Esophagus squamous epithelium (tissue), 5 donors: ENCODE results near the gene GMIP. TPM values are rescaled to one million over a fixed set of nuclear protein-coding genes. Genes with fewer than 3 reads are reported as not detected.
"Not testable (repeated sequence)": the region's sequence is repeated elsewhere in the genome, so short reads cannot be mapped to it uniquely, and the experiment has no call there.

Experiments used
- DNase-seq: peaks from one replicate; lab custom pipeline; 2025; lab: John Stamatoyannopoulos, UW
- H3K27ac ChIP-seq, 4 donors: fragments of 200-600 bp; sonication (generic); one replicate each; pipeline ENCODE4 v1.5.1; 2016 to 2019; ENCODE audit warnings: mild to moderate bottlenecking in 1 of 4
- H3K27me3 ChIP-seq, 4 donors: fragments of 200-600 bp; sonication (generic); 1 replicate in 3 of 4; 2 replicates in 1 of 4; pipeline versions ENCODE4 v1.5.1 to v1.6.0; 2017 to 2021; ENCODE audit warnings: antibody characterized with exemption in 1 of 4
- H3K36me3 ChIP-seq, 3 donors: fragments of 200-600 bp; sonication (generic); one replicate each; pipeline ENCODE4 v1.5.1; 2016 to 2019
- H3K4me1 ChIP-seq, 3 donors: fragments of 200-600 bp; sonication (generic); one replicate each; pipeline ENCODE4 v1.5.1; 2017 to 2019
- H3K4me3 ChIP-seq, 4 donors: fragments of 200-600 bp; sonication (generic); 1 replicate in 3 of 4; 2 replicates in 1 of 4; pipeline ENCODE4 v1.5.1; 2016 to 2019; ENCODE audit warnings: mild to moderate bottlenecking in 2 of 4, moderate library complexity in 1 of 4
- H3K9me3 ChIP-seq, 3 donors: fragments of 200-600 bp; sonication (generic); one replicate each; pipeline ENCODE4 v1.5.1; 2016 to 2019
- CTCF ChIP-seq, 6 experiments: fragments of 450-650 bp in 4 of 6; fragments of 200-600 bp in 2 of 6; sonication (generic) in 2 of 6; IDR thresholded peaks; one replicate each; pipeline ENCODE4 v1.5.1; 2016 to 2019; ENCODE audit warnings: antibody characterized with exemption in 6 of 6, mild to moderate bottlenecking in 4 of 6, moderate library complexity in 4 of 6
- POLR2A ChIP-seq, 4 donors: fragments of 450-650 bp; IDR thresholded peaks; one replicate each; pipeline ENCODE4 v1.6.1; 2017; ENCODE audit warnings: antibody characterized with exemption in 4 of 4, mild to moderate bottlenecking in 4 of 4, moderate library complexity in 3 of 4
- WGBS, 2 donors: methylation state at CpG; one replicate each; pipeline ENCODE4 v1.1.5; 2018; 5-methylcytosine and 5-hydroxymethylcytosine counted together
- intact Hi-C: fragments of 100-400 bp; cut with DNase I; formaldehyde crosslinking; loops from one replicate; pipeline ENCODE4 v1.15.0; 2022
- total RNA-seq, 4 donors: library from RNA; depleted of rRNA; stranded (reverse); fragments of >200 nt; gene quantifications; one replicate each; pipeline ENCODE4 v1.1.0, GENCODE V29; 2016
- donor health status: DM: yes; HTN: yes; CAD: no.

Gene GMIP
- total RNA-seq, 4 donors from 2014 or later, result 7.0 to 22.8 (median 10.0) TPM

- no peak for DNase-seq
- no peaks in the 10 kb centered on the region for H3K36me3 ChIP-seq
- H3K27ac ChIP-seq, result no peak overlapping the region
- intact Hi-C loops, result no loop called here
- WGBS, 2 donors, result 90 to 96% methylated on average over 5 to 6 of the region's 6 CpGs
- TF ChIP-seq CTCF (IDR thresholded peaks at IDR 0.05), result no peak
- TF ChIP-seq POLR2A (IDR thresholded peaks at IDR 0.05), result no peak
- no peaks in the 10 kb centered on the region for H3K27me3 ChIP-seq
- no peak overlapping the region for H3K4me3 ChIP-seq
- H3K9me3 ChIP-seq, result peaks cover 0 to 77% (median 23%) of the 10 kb centered on the region in 3 donors
- no peaks in the 10 kb centered on the region for H3K4me1 ChIP-seq
Observed at GRCh38 chr19:19686580-19686979, 43.1 kb upstream of the GMIP start.

- H3K36me3 ChIP-seq, DNase-seq, H3K27me3 ChIP-seq, intact Hi-C loops, H3K4me3 ChIP-seq, H3K4me1 ChIP-seq, H3K27ac ChIP-seq: not testable (repeated sequence)
- peaks cover 0 to 77% (median 27%) of the 10 kb centered on the region in 3 donors for H3K9me3 ChIP-seq
- WGBS, 2 donors, result 94 to 97% methylated on average over 13 to 15 of the region's 15 CpGs
Observed at GRCh38 chr19:19686119-19686518, 42.7 kb upstream of the GMIP start.

GRCh38 chr19:19679176-19680073, 36.0 kb upstream of the GMIP start:
- Histone ChIP-seq H3K9me3 (peaks cover 5 to 99% (median 28%) of the 10 kb centered on the region in 3 donors), H3K27ac (no peak overlapping the region), H3K4me3 (no peak overlapping the region), H3K4me1 (no peaks in the 10 kb centered on the region), H3K36me3 (peaks cover 24 to 69% (median 25%) of the 10 kb centered on the region in 3 donors), H3K27me3 (no peaks in the 10 kb centered on the region)
- intact Hi-C loops, result no loop called here
- no peak for DNase-seq
- TF ChIP-seq POLR2A (IDR thresholded peaks at IDR 0.05) (no peak), CTCF (IDR thresholded peaks at IDR 0.05) (no peak)
- WGBS, 2 donors, result 95 to 97% methylated on average over 20 of the region's 20 CpGs

GRCh38 chr19:19677579-19677978, 34.1 kb upstream of the GMIP start:
- intact Hi-C loops, result no loop called here
- Histone ChIP-seq H3K27me3 (no peaks in the 10 kb centered on the region), H3K36me3 (peaks cover 24 to 88% (median 25%) of the 10 kb centered on the region in 3 donors), H3K4me1 (no peaks in the 10 kb centered on the region), H3K9me3 (peaks cover 5 to 99% (median 28%) of the 10 kb centered on the region in 3 donors), H3K27ac (no peak overlapping the region), H3K4me3 (no peak overlapping the region)
- no peak for DNase-seq
- TF ChIP-seq CTCF (IDR thresholded peaks at IDR 0.05) (no peak), POLR2A (IDR thresholded peaks at IDR 0.05) (no peak)
- 93 to 94% methylated on average over 5 of the region's 7 CpGs for WGBS, 2 donors

- TF ChIP-seq CTCF (IDR thresholded peaks at IDR 0.05) (no peak), POLR2A (IDR thresholded peaks at IDR 0.05) (no peak)
- H3K4me1 ChIP-seq, result peaks cover 0 to 15% (median 6%) of the 10 kb centered on the region in 3 donors
- no peak for DNase-seq
- 88 to 97% methylated on average over 6 of the region's 6 CpGs for WGBS, 2 donors
- H3K27me3 ChIP-seq, result no peaks in the 10 kb centered on the region
- H3K27ac ChIP-seq, result no peak overlapping the region
- H3K4me3 ChIP-seq, result no peak overlapping the region
- H3K36me3 ChIP-seq, result peaks cover 14 to 73% (median 16%) of the 10 kb centered on the region in 3 donors
- peaks cover 0 to 76% (median 10%) of the 10 kb centered on the region in 3 donors for H3K9me3 ChIP-seq
- intact Hi-C loops, result no loop called here
Observed at GRCh38 chr19:19674315-19674714, 30.9 kb upstream of the GMIP start.
